HG02588 (cell line): Measurements from ENCODE around the gene PCSK6.

ENCODE experiments used
- ATAC-seq: cut with Tn5 transposase; IDR thresholded peaks from one replicate; pipeline ENCODE4 v1.9.1; 2021; ENCODE audit warnings: mild to moderate bottlenecking, moderate library complexity; ENCODE audit not compliant: unreplicated experiment

PCSK6 gene

GRCh38 chr15:101318147-101318819 is 171.2 kb downstream of the PCSK6 start:
- ATAC-seq = no peak

GRCh38 chr15:101317336-101317872 is 172.1 kb downstream of the PCSK6 start:
- no peak for ATAC-seq

GRCh38 chr15:101316529-101316928 is 173.0 kb downstream of the PCSK6 start:
- no peak for ATAC-seq

- ATAC-seq = no peak
Observed at GRCh38 chr15:101315736-101316135, 173.8 kb downstream of the PCSK6 start.

- ATAC-seq = no peak
Observed at GRCh38 chr15:101314336-101315125, 175.0 kb downstream of the PCSK6 start.

- no peak for ATAC-seq
Observed at GRCh38 chr15:101313041-101313761, 176.3 kb downstream of the PCSK6 start.

- ATAC-seq = no peak
Observed at GRCh38 chr15:101310508-101310907, 179.0 kb downstream of the PCSK6 start.

- no peak for ATAC-seq
Observed at GRCh38 chr15:101310161-101310480, 179.4 kb downstream of the PCSK6 start.

- ATAC-seq = no peak
Observed at GRCh38 chr15:101309436-101310160, 179.9 kb downstream of the PCSK6 start.

- ATAC-seq = no peak
Observed at GRCh38 chr15:101308604-101309435, 180.7 kb downstream of the PCSK6 start.

- no peak for ATAC-seq
Observed at GRCh38 chr15:101307897-101308603, 181.5 kb downstream of the PCSK6 start.

- no peak for ATAC-seq
Observed at GRCh38 chr15:101307048-101307896, 182.2 kb downstream of the PCSK6 start.

- no peak for ATAC-seq
Observed at GRCh38 chr15:101306341-101307047, 183.0 kb downstream of the PCSK6 start.

- no peak for ATAC-seq
Observed at GRCh38 chr15:101305820-101306255, 183.7 kb downstream of the PCSK6 start.

- ATAC-seq = no peak
Observed at GRCh38 chr15:101303408-101303807, 186.1 kb downstream of the PCSK6 start.

- ATAC-seq = no peak
Observed at GRCh38 chr15:101296418-101297405, 192.8 kb downstream of the PCSK6 start.
